Measurements from ENCODE around the gene RAPGEFL1. TPM values are rescaled to one million over a fixed set of nuclear protein-coding genes. Genes with fewer than 3 reads are reported as not detected.
A peak's percentile ranks its signal among the peaks of the same experiment; 100 is the strongest.
"Not testable (repeated sequence)": the region's sequence is repeated elsewhere in the genome, so short reads cannot be mapped to it uniquely, and the experiment has no call there.

RAPGEFL1 gene
- total RNA-seq, result 1 to 10 TPM; 3.1 to 4.0 TPM

- Mint-ChIP-seq H3K4me3 (peak within 1 kb of the TSS; percentile 28), H3K36me3 (ENCODE audit: low read depth) (peaks cover 11% of the 10 kb centered on the region)
Measured at GRCh38 chr17:40177275-40177874, at the start of gene RAPGEFL1. Gene RAPGEFL1, plus strand, starts transcription at chr17:40177470. Its CDS starts 392 bp downstream, at chr17:40177862.

GRCh38 chr17:40129498-40129897 lies 47.8 kb upstream of the RAPGEFL1 start:
- Mint-ChIP-seq H3K4me1 (ENCODE audit: low read depth) (peaks cover 19% of the 10 kb centered on the region), H3K27me3 (ENCODE audit: low read depth) (no peaks in the 10 kb centered on the region), H3K9me3 (no peaks in the 10 kb centered on the region), H3K4me3 (no peak overlapping the region), H3K36me3 (ENCODE audit: low read depth) (peaks cover 40% of the 10 kb centered on the region), H3K27ac (no peak overlapping the region)
- intact Hi-C loops (cut with micrococcal nuclease), result no loop called here
- no peak for DNase-seq
- CTCF ChIA-PET, result interaction anchor here (1.2 kb wide), 1 partner anchor 39 kb away, joined by 3 read pairs; no protein-coding TSS in a partner anchor

More at GRCh38 chr17:40177275-40177874, at the start of gene RAPGEFL1:
- intact Hi-C loops (cut with micrococcal nuclease), result no loop called here
- H3K27me3 Mint-ChIP-seq (ENCODE audit: low read depth), result no peaks in the 10 kb centered on the region
- peak; percentile 91 for DNase-seq
- H3K4me1 Mint-ChIP-seq (ENCODE audit: low read depth), result peaks cover 10% of the 10 kb centered on the region
- H3K27ac Mint-ChIP-seq, result no peak within 1 kb of the TSS
- CTCF ChIA-PET, result interaction anchor here (0.6 to 1.3 kb wide), 4 partner anchors 15 to 68 kb away, joined by 3 to 4 read pairs (median 4); no protein-coding TSS in a partner anchor
- H3K9me3 Mint-ChIP-seq, result no peaks in the 10 kb centered on the region

- H3K4me1 Mint-ChIP-seq (ENCODE audit: low read depth), result peaks cover 15% of the 10 kb centered on the region
- H3K4me3 Mint-ChIP-seq, result no peak overlapping the region
- no peak overlapping the region for H3K27ac Mint-ChIP-seq
- no peaks in the 10 kb centered on the region for H3K9me3 Mint-ChIP-seq
- CTCF ChIA-PET, result interaction anchor here (1.0 to 1.2 kb wide), 2 partner anchors 18 to 38 kb away, joined by 3 to 5 read pairs; no protein-coding TSS in a partner anchor
- DNase-seq, result no peak
- intact Hi-C loops (cut with micrococcal nuclease), result no loop called here
- H3K36me3 Mint-ChIP-seq (ENCODE audit: low read depth), result peaks cover 43% of the 10 kb centered on the region
- no peaks in the 10 kb centered on the region for H3K27me3 Mint-ChIP-seq (ENCODE audit: low read depth)
Measured at GRCh38 chr17:40130352-40131042, 46.8 kb upstream of the RAPGEFL1 start.

- CTCF ChIA-PET, result interaction anchor here (0.6 kb wide), 1 partner anchor 77 kb away, joined by 3 read pairs; no protein-coding TSS in a partner anchor
- H3K27ac Mint-ChIP-seq, result no peak overlapping the region
- no peak overlapping the region for H3K4me3 Mint-ChIP-seq
Measured at GRCh38 chr17:40134184-40134583, 43.1 kb upstream of the RAPGEFL1 start.

GRCh38 chr17:40135817-40136216 lies 41.5 kb upstream of the RAPGEFL1 start:
- Mint-ChIP-seq H3K27ac (peak overlapping the region; percentile 71), H3K4me1 (ENCODE audit: low read depth) (peaks cover 31% of the 10 kb centered on the region), H3K36me3 (ENCODE audit: low read depth) (peaks cover 37% of the 10 kb centered on the region), H3K9me3 (no peaks in the 10 kb centered on the region), H3K27me3 (ENCODE audit: low read depth) (no peaks in the 10 kb centered on the region), H3K4me3 (no peak overlapping the region)
- intact Hi-C loops (cut with micrococcal nuclease), result no loop called here
- DNase-seq, result no peak
- CTCF ChIA-PET, result no interaction called here

More at GRCh38 chr17:40134184-40134583, 43.1 kb upstream of the RAPGEFL1 start:
- intact Hi-C loops (cut with micrococcal nuclease), result no loop called here
- DNase-seq, result no peak
- no peaks in the 10 kb centered on the region for H3K27me3 Mint-ChIP-seq (ENCODE audit: low read depth)
- H3K9me3 Mint-ChIP-seq, result no peaks in the 10 kb centered on the region
- peaks cover 42% of the 10 kb centered on the region for H3K36me3 Mint-ChIP-seq (ENCODE audit: low read depth)
- peaks cover 25% of the 10 kb centered on the region for H3K4me1 Mint-ChIP-seq (ENCODE audit: low read depth)

- Mint-ChIP-seq H3K27me3 (ENCODE audit: low read depth) (no peaks in the 10 kb centered on the region), H3K4me1 (ENCODE audit: low read depth) (peaks cover 42% of the 10 kb centered on the region), H3K36me3 (ENCODE audit: low read depth) (peaks cover 30% of the 10 kb centered on the region)
Measured at GRCh38 chr17:40139566-40140058, 37.7 kb upstream of the RAPGEFL1 start.

GRCh38 chr17:40143166-40143565 lies 34.1 kb upstream of the RAPGEFL1 start:
- DNase-seq; H3K27ac Mint-ChIP-seq; intact Hi-C loops (cut with micrococcal nuclease); H3K27me3 Mint-ChIP-seq (ENCODE audit: low read depth); H3K4me3 Mint-ChIP-seq; H3K9me3 Mint-ChIP-seq: not testable (repeated sequence)
- H3K36me3 Mint-ChIP-seq (ENCODE audit: low read depth), result peaks cover 31% of the 10 kb centered on the region
- peaks cover 44% of the 10 kb centered on the region for H3K4me1 Mint-ChIP-seq (ENCODE audit: low read depth)
- CTCF ChIA-PET, result interaction anchor here (0.6 to 1.4 kb wide), 3 partner anchors 25 to 417 kb away, joined by 3 to 4 read pairs (median 3); no protein-coding TSS in a partner anchor

More at GRCh38 chr17:40139566-40140058, 37.7 kb upstream of the RAPGEFL1 start:
- intact Hi-C loops (cut with micrococcal nuclease), result loop anchor here (1.0 to 2.0 kb wide), 6 partner anchors 14 to 159 kb away; partner anchors contain the start of genes NR1D1, PSMD3 and WIPF2
- H3K9me3 Mint-ChIP-seq, result no peaks in the 10 kb centered on the region
- peak overlapping the region; percentile 98 for H3K27ac Mint-ChIP-seq
- no peak for DNase-seq
- H3K4me3 Mint-ChIP-seq, result peak overlapping the region; percentile 85
- CTCF ChIA-PET, result interaction anchor here (0.8 to 3.9 kb wide), 3 partner anchors 11 to 29 kb away, joined by 3 to 25 read pairs (median 16); no protein-coding TSS in a partner anchor

- Mint-ChIP-seq H3K27me3 (ENCODE audit: low read depth) (no peaks in the 10 kb centered on the region), H3K4me1 (ENCODE audit: low read depth) (peaks cover 50% of the 10 kb centered on the region), H3K9me3 (no peaks in the 10 kb centered on the region), H3K36me3 (ENCODE audit: low read depth) (peaks cover 43% of the 10 kb centered on the region), H3K4me3 (no peak overlapping the region), H3K27ac (no peak overlapping the region)
- CTCF ChIA-PET, result interaction anchor here (0.7 kb wide), 1 partner anchor 8 kb away, joined by 3 read pairs; no protein-coding TSS in a partner anchor
- intact Hi-C loops (cut with micrococcal nuclease), result no loop called here
- no peak for DNase-seq
Measured at GRCh38 chr17:40145476-40145875, 31.8 kb upstream of the RAPGEFL1 start.

GRCh38 chr17:40148527-40148926 lies 28.7 kb upstream of the RAPGEFL1 start:
- H3K27ac Mint-ChIP-seq, result peak overlapping the region; percentile 31
- no peak overlapping the region for H3K4me3 Mint-ChIP-seq
- CTCF ChIA-PET, result interaction anchor here (0.6 to 2.8 kb wide), 6 partner anchors 20 to 189 kb away, joined by 3 to 16 read pairs (median 4); no protein-coding TSS in a partner anchor

GRCh38 chr17:40150276-40150675 lies 27.0 kb upstream of the RAPGEFL1 start:
- intact Hi-C loops (cut with micrococcal nuclease), result loop anchor here (5.0 kb wide), 1 partner anchor 38 kb away; no protein-coding TSS in a partner anchor
- Mint-ChIP-seq H3K27me3 (ENCODE audit: low read depth) (no peaks in the 10 kb centered on the region), H3K36me3 (ENCODE audit: low read depth) (peaks cover 56% of the 10 kb centered on the region), H3K27ac (no peak overlapping the region), H3K9me3 (no peaks in the 10 kb centered on the region), H3K4me3 (no peak overlapping the region), H3K4me1 (ENCODE audit: low read depth) (peaks cover 64% of the 10 kb centered on the region)
- no peak for DNase-seq
- CTCF ChIA-PET, result interaction anchor here (1.0 to 5.1 kb wide), 2 partner anchors 11 to 38 kb away, joined by 3 to 31 read pairs; no protein-coding TSS in a partner anchor

More at GRCh38 chr17:40148527-40148926, 28.7 kb upstream of the RAPGEFL1 start:
- peaks cover 52% of the 10 kb centered on the region for H3K4me1 Mint-ChIP-seq (ENCODE audit: low read depth)
- H3K27me3 Mint-ChIP-seq (ENCODE audit: low read depth), result no peaks in the 10 kb centered on the region
- no peak for DNase-seq
- intact Hi-C loops (cut with micrococcal nuclease), result no loop called here
- H3K9me3 Mint-ChIP-seq, result no peaks in the 10 kb centered on the region
- peaks cover 44% of the 10 kb centered on the region for H3K36me3 Mint-ChIP-seq (ENCODE audit: low read depth)

GRCh38 chr17:40151414-40151963 lies 25.8 kb upstream of the RAPGEFL1 start:
- H3K9me3 Mint-ChIP-seq, result no peaks in the 10 kb centered on the region
- H3K27ac Mint-ChIP-seq, result no peak overlapping the region
- CTCF ChIA-PET, result interaction anchor here (0.6 to 5.1 kb wide), 5 partner anchors 12 to 124 kb away, joined by 3 to 31 read pairs (median 6); no protein-coding TSS in a partner anchor
- no peaks in the 10 kb centered on the region for H3K27me3 Mint-ChIP-seq (ENCODE audit: low read depth)
- peaks cover 62% of the 10 kb centered on the region for H3K4me1 Mint-ChIP-seq (ENCODE audit: low read depth)
- intact Hi-C loops (cut with micrococcal nuclease), result loop anchor here (5.0 kb wide), 1 partner anchor 39 kb away; no protein-coding TSS in a partner anchor
- DNase-seq, result no peak
- no peak overlapping the region for H3K4me3 Mint-ChIP-seq
- peaks cover 52% of the 10 kb centered on the region for H3K36me3 Mint-ChIP-seq (ENCODE audit: low read depth)

Data from activated naive CD4-positive, alpha-beta T cell treated with anti-CD3 and anti-CD28 coated beads for 36 hours (primary cell).